Smooth muscle cell (in vitro differentiated cells): ENCODE measurements around the gene PARVA. TPM values are rescaled to one million over a fixed set of nuclear protein-coding genes. Genes with fewer than 3 reads are reported as not detected.

Experiments used
- DNase-seq: peaks from one replicate; lab custom pipeline; 2025; ENCODE audit not compliant: unreplicated experiment; lab: John Stamatoyannopoulos, UW
- H2AFZ ChIP-seq: fragments of 200-600 bp; sonication (generic); 2 replicates; pipeline ENCODE4 v1.6.0; 2016; ENCODE audit warnings: antibody characterized with exemption, low read depth, mild to moderate bottlenecking
- H3F3A ChIP-seq: fragments of 200-600 bp; sonication (generic); 2 replicates; pipeline ENCODE4 v1.6.0; 2017; ENCODE audit warnings: antibody characterized with exemption, low read depth
- H3K27ac ChIP-seq: fragments of 200-600 bp; sonication (generic); 2 replicates; pipeline ENCODE4 v1.5.1; 2016; ENCODE audit warnings: low read depth, mild to moderate bottlenecking
- H3K27me3 ChIP-seq: fragments of 200-600 bp; sonication (generic); 2 replicates; pipeline ENCODE4 v1.6.1; 2016; ENCODE audit warnings: low read depth, mild to moderate bottlenecking
- H3K36me3 ChIP-seq: fragments of 200-600 bp; sonication (generic); 2 replicates; pipeline ENCODE4 v1.5.1; 2016; ENCODE audit warnings: low read depth
- H3K4me1 ChIP-seq: fragments of 200-600 bp; sonication (generic); 2 replicates; pipeline ENCODE4 v1.5.1; 2016; ENCODE audit warnings: low read depth
- H3K4me2 ChIP-seq: fragments of 200-600 bp; sonication (generic); 2 replicates; pipeline ENCODE4 v1.6.0; 2016; ENCODE audit warnings: mild to moderate bottlenecking
- H3K4me3 ChIP-seq: fragments of 200-600 bp; sonication (generic); 2 replicates; pipeline ENCODE4 v1.5.1; 2016; ENCODE audit warnings: mild to moderate bottlenecking
- H3K79me2 ChIP-seq: fragments of 200-600 bp; sonication (generic); 2 replicates; pipeline ENCODE4 v1.6.0; 2016; ENCODE audit warnings: low read depth, mild to moderate bottlenecking
- H3K9ac ChIP-seq: fragments of 200-600 bp; sonication (generic); 2 replicates; pipeline ENCODE4 v1.6.0; 2016; ENCODE audit warnings: low read depth
- H3K9me3 ChIP-seq: fragments of 200-600 bp; sonication (generic); replicated peaks from 2 replicates; pipeline ENCODE4 v1.5.1; 2016; ENCODE audit warnings: low read depth
- H4K20me1 ChIP-seq: fragments of 200-600 bp; sonication (generic); 2 replicates; pipeline ENCODE4 v1.6.0; 2016; ENCODE audit warnings: low read depth
- CTCF ChIP-seq: fragments of 200-600 bp; sonication (generic); IDR thresholded peaks from 2 replicates; pipeline ENCODE4 v1.5.1; 2017; ENCODE audit warnings: borderline replicate concordance, mild to moderate bottlenecking, antibody characterized with exemption; ENCODE audit not compliant: insufficient read depth, poor library complexity, severe bottlenecking
- WGBS: methylation state at CpG from one replicate; pipeline ENCODE4 v1.1.7; 2016; ENCODE audit warnings: low lambda C conversion rate; 5-methylcytosine and 5-hydroxymethylcytosine counted together
- polyA plus RNA-seq: library from polyadenylated mRNA; unstranded; fragments of >200 nt; fragmentation: Nextera tagmentation; extraction: Ambion mirVana; gene quantifications from 2 replicates; pipeline ENCODE4 v1.2.1, GENCODE V29; 2016
- total RNA-seq: library from RNA; depleted of rRNA; stranded (reverse); fragments of >200 nt; gene quantifications from 2 replicates; pipeline ENCODE4 v1.2.3, GENCODE V29; 2014

Gene PARVA, protein sequence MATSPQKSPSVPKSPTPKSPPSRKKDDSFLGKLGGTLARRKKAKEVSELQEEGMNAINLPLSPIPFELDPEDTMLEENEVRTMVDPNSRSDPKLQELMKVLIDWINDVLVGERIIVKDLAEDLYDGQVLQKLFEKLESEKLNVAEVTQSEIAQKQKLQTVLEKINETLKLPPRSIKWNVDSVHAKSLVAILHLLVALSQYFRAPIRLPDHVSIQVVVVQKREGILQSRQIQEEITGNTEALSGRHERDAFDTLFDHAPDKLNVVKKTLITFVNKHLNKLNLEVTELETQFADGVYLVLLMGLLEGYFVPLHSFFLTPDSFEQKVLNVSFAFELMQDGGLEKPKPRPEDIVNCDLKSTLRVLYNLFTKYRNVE
- total RNA-seq = 73.9 and 78.6 TPM in 2 replicates
- polyA plus RNA-seq = 85.4 and 99.4 TPM in 2 replicates

- no peak for TF ChIP-seq CTCF
- peak within 1 kb of the TSS; percentile 99 for H3K4me2 ChIP-seq
- peaks cover 37% of the 10 kb centered on the region for H4K20me1 ChIP-seq
- WGBS = 2% methylated on average over 39 of the region's 55 CpGs
- peak within 1 kb of the TSS; percentile 94 for H3K4me3 ChIP-seq
- H3K79me2 ChIP-seq = peaks cover 43% of the 10 kb centered on the region
- no peaks in the 10 kb centered on the region for H3K9me3 ChIP-seq
- H3K9ac ChIP-seq = peak within 1 kb of the TSS; percentile 98
- H3K27ac ChIP-seq = peak within 1 kb of the TSS; percentile 98
- peaks cover 16% of the 10 kb centered on the region for H3K4me1 ChIP-seq
- peaks cover 42% of the 10 kb centered on the region for H3F3A ChIP-seq
- no peaks in the 10 kb centered on the region for H3K27me3 ChIP-seq
- peak; percentile 70 for DNase-seq
- no peaks in the 10 kb centered on the region for H3K36me3 ChIP-seq
- H2AFZ ChIP-seq = peak within 1 kb of the TSS; percentile 85
Measured at GRCh38 chr11:12377106-12377823, at the start of gene PARVA. TSS of gene PARVA (plus strand) at chr11:12377571. CDS start at chr11:12377648, 77 bp downstream.

GRCh38 chr11:12329169-12329568 is 48.2 kb upstream of the PARVA start:
- Histone ChIP-seq H3K4me3 (no peak overlapping the region), H3K27ac (no peak overlapping the region), H3K36me3 (peaks cover 19% of the 10 kb centered on the region), H3K27me3 (no peaks in the 10 kb centered on the region), H4K20me1 (no peaks in the 10 kb centered on the region), H3F3A (peaks cover 4% of the 10 kb centered on the region), H3K4me2 (no peak overlapping the region), H2AFZ (no peak overlapping the region), H3K9me3 (no peaks in the 10 kb centered on the region), H3K4me1 (peaks cover 17% of the 10 kb centered on the region), H3K9ac (no peak overlapping the region), H3K79me2 (no peaks in the 10 kb centered on the region)
- WGBS = 56% methylated on average over 4 of the region's 4 CpGs
- no peak for TF ChIP-seq CTCF
- no peak for DNase-seq

- DNase-seq = no peak
- Histone ChIP-seq H3K9me3 (no peaks in the 10 kb centered on the region), H3K79me2 (no peaks in the 10 kb centered on the region), H3K36me3 (peaks cover 16% of the 10 kb centered on the region), H4K20me1 (no peaks in the 10 kb centered on the region), H3K9ac (no peak overlapping the region), H3K4me1 (peaks cover 17% of the 10 kb centered on the region), H2AFZ (no peak overlapping the region), H3K4me2 (peak overlapping the region; percentile 52), H3F3A (peaks cover 4% of the 10 kb centered on the region), H3K27me3 (no peaks in the 10 kb centered on the region), H3K27ac (peak overlapping the region; percentile 60), H3K4me3 (no peak overlapping the region)
- TF ChIP-seq CTCF = no peak
- WGBS = 63% methylated on average over 2 of the region's 2 CpGs
Measured at GRCh38 chr11:12329797-12330196, 47.6 kb upstream of the PARVA start.
